GM18909 (cell line): ENCODE results near the gene SMARCAL1.

Experiments
- ATAC-seq: cut with Tn5 transposase; IDR thresholded peaks from one replicate; pipeline ENCODE4 v1.9.1; 2021; ENCODE audit warnings: mild to moderate bottlenecking; ENCODE audit not compliant: unreplicated experiment, poor library complexity

The SMARCAL1 gene

GRCh38 chr2:216392018-216392562, 20.2 kb upstream of the SMARCAL1 start:
- no peak for ATAC-seq

DNA sequence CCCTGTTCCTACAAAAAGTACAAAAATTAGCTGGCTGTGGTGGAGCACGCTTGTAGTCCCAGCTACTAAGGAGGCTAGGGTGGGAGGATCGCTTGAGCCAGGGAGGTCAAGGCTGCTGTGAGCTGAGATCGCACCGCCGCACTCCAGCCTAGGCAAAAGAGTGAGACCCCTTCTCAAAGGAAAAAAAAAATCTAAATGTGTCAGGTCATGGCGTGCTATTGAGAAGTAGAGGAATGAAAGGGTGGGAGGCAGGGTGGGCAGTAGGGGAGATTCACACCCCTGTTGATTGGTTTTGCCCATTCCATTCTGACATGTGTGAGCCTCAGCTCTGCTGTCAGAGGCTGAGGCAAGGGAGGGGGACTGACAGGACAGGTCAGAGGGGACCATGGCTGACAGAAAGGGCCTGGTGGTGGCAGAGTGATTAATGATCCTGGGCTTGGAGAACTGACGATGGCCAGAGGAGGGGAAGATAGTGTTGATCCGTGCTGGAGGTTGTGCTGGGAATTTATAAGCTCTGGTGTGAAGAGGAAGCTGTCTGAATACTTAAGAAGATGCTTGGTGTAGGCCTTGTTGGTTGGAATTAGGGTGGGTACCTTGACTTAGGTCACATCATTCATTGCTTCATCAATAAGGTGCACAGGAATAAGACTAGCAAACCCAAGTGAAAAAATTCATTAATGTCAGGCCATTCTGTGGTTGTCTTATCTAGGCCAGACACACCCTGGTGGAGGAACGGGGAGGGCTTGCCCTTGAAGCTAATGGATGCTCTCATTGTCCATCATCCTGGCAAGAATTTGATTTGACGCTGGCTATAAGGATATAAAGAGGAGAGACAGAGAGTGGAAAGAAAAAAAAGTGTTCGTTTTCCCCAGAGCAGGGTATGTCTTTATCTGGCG, 19.1 kb upstream of the SMARCAL1 start:
- ATAC-seq: no peak

- no peak for ATAC-seq
These were observed 17.4 kb upstream of the SMARCAL1 start for GRCh38 chr2:216394881-216395280.

GRCh38 chr2:216399621-216400020, 12.7 kb upstream of the SMARCAL1 start:
- no peak for ATAC-seq

GRCh38 chr2:216402751-216403150, 9.5 kb upstream of the SMARCAL1 start:
- no peak for ATAC-seq

DNA sequence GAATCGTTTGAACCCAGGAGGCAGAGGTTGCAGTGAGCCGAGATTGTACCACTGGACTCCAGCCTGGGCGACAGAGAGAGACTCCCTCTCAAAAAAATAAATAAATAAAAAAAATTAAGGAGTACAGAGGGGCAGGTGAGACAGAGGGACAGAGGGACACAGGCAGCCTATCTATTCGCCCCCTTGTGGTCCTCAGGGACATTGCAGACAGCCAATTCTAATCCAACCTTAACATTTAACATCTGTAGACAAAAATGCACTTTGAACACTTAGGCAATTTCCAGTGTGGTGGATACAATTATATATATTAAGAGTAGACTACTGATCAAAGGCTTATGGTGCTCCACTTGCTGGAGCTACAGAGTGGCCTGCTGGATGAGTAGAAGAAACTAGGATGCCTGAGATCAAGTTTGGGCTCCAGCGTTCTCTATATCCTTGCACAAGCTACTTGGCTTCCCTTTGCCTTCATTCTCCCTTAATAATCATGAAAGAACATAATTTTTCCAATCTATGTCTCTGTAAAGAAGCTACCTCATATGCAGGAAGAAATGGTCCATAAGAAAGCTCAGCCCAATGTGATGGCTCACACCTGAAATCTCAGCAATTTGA, 8.2 kb upstream of the SMARCAL1 start:
- peak; percentile 52 for ATAC-seq

DNA sequence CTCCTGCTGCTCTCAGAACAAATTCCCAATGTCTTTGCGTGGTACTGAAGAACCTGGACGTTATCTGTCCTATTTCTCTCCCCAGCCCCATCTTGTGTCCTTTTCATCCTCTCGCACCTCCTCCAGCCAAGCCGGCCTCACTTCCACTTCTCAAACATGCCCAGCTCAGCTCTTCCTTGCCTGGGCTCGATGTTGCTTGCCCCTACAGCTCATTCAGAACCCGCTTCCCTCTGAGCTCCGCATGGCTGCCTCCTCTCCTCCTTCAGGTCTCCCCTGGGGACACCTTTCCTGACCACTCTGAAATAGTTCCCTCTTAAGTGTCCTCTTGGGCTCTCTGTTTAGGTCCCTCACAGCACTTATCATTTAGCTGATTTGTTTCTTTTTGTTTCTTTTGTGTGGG, 6.7 kb upstream of the SMARCAL1 start:
- ATAC-seq: no peak

DNA sequence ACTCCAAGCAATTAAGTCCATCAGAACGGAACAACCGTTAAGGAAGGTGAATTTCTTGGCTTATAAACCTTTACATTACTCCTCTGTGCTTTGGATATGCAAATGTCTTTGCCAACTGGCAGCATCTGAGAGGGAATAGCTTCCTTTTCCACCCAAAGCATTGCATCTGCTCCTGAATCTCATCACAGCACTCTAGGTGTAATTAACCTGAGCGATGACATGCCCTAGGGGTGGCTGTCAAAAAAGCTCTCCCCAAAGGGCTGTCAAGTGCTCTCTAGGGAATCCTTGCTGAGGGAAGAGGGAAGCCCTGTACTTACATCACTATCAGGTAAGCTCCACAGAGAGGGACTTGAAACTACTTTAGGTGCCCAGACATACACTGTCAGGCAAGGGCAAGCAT, 5.5 kb upstream of the SMARCAL1 start:
- no peak for ATAC-seq

DNA sequence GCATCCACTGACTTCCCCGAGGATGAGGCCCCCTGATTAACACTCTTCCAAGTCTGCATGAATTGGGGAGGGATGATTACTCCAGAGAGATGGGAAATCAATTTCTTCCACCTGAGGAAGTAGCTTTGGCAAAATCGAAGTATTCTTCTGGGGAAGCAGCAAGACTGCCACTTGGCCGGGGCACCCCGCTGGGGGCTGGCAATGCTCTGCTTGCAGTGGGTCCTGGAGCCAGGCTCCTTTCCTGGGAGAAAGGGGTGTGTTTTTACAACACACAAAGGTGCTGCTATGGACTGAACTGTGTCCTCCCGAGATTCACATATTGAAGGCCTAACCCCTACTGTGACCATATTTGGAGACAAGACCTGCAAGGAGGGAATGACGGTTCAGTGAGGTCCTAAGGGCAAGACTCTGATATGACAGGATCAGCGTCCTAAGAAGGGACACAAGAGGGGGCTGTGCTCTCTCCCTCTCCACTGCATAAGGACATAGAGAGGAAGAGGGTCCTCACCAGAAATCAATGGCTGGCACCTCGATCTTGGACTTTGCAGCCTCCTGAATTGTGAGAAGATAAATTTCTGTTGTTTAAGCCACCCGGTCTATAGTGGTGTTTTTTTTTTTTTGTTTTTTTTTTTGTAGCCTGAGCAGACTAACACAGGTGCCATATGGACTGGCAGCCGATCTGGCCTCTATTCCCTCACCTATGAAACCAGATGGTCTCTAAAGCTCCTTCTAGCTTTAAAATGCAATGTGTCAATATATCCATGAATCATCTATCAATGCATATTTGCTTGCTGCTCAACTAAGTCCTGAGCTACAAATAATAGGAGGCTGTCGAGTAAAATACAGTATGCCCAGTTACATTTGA, 3.6 kb upstream of the SMARCAL1 start:
- ATAC-seq: no peak

- peak; percentile 36 for ATAC-seq
These were observed 1.7 kb upstream of the SMARCAL1 start for GRCh38 chr2:216410550-216410949.

- ATAC-seq: no peak
These were observed 1.6 kb downstream of the SMARCAL1 start for GRCh38 chr2:216413882-216414281.

- ATAC-seq: no peak
These were observed 2.6 kb downstream of the SMARCAL1 start for GRCh38 chr2:216414772-216415319.

- ATAC-seq: no peak
These were observed 3.3 kb downstream of the SMARCAL1 start for GRCh38 chr2:216415541-216415940.

- ATAC-seq: no peak
These were observed 4.5 kb downstream of the SMARCAL1 start for GRCh38 chr2:216416571-216417307.

- no peak for ATAC-seq
These were observed 6.7 kb downstream of the SMARCAL1 start for GRCh38 chr2:216418981-216419380.

DNA sequence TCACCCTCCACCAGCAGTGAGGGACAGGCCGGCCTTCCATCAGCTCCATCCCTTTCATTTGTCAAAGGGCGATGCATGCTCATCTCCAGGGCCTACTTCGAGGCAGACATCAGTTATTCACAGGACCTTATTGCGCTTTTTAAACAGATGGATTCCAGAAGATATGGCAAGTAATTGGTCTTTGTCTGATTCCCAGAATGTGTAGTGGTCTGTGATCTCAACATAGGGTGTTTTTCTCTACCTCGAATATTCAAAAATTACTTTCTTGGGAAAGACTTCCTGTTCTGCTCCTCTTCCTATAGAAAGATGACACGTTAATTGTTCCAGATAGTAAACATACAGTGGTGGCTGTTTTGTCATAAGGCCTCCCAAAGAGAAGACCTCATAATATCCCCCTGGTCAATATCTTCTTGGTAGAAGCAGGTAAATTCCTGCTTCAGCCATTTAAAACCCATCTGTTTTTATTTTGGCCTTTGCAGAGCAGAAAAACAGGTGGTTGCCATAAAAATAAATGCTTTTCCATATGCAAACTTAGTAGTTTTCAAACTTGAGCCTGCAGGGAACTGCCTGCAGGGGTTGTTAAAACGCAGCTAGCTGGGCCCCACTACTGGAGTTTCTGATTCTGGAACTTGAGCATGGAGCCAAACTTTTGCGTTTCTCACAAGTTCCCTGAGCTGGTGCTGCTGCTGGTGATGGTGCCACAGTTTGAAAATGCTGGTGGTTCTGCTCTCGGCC, 8.2 kb downstream of the SMARCAL1 start:
- ATAC-seq: no peak

GRCh38 chr2:216423071-216423470, 10.8 kb downstream of the SMARCAL1 start:
- no peak for ATAC-seq

DNA sequence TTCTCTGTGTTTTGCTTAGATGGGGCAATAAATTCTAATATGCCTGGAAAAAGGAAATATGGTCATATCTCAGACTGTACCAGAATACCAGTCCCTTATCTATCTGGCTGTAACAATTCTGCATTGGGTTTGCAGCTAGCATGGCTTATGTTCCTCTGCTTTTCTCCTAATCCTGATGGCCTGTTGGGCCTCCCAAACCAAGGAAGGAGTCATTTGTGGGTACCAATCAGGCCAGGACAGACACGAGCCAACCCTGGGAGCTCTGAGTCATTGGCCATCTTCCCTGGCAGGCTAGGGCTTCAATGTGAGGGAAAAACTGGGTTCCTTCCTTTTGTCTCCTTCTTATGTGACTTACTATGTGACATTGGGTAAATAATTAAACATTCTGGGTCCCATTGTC, 12.0 kb downstream of the SMARCAL1 start:
- ATAC-seq: no peak
